NCI-H1930 (cell line): ENCODE data around the gene DIAPH1.

ENCODE experiments used
- DNase-seq, 2 experiments: peaks; one replicate each; lab custom pipeline; 2025; lab: John Stamatoyannopoulos, UW

DIAPH1 gene

GRCh38 chr5:141519605-141520565, 98.9 kb downstream of the DIAPH1 start:
- DNase-seq: no peak

GRCh38 chr5:141518618-141519015, 100.2 kb downstream of the DIAPH1 start:
- DNase-seq: no peak

- DNase-seq: no peak
These were observed 100.8 kb downstream of the DIAPH1 start for GRCh38 chr5:141517880-141518617.

- no peak for DNase-seq
These were observed 101.5 kb downstream of the DIAPH1 start for GRCh38 chr5:141517312-141517711.

- no peak for DNase-seq
These were observed 102.2 kb downstream of the DIAPH1 start for GRCh38 chr5:141516672-141517025.

- no peak for DNase-seq
These were observed 102.7 kb downstream of the DIAPH1 start for GRCh38 chr5:141515946-141516671.

- no peak for DNase-seq
These were observed 103.7 kb downstream of the DIAPH1 start for GRCh38 chr5:141515141-141515540.

GRCh38 chr5:141514330-141515133, 104.3 kb downstream of the DIAPH1 start:
- DNase-seq: no peak

- no peak for DNase-seq
These were observed 105.0 kb downstream of the DIAPH1 start for GRCh38 chr5:141513627-141514329.

- DNase-seq: no peak
These were observed 105.7 kb downstream of the DIAPH1 start for GRCh38 chr5:141512911-141513626.

GRCh38 chr5:141512390-141512910, 106.3 kb downstream of the DIAPH1 start:
- peak in 1 of 2 experiments; percentile 23 for DNase-seq

GRCh38 chr5:141511771-141512325, 107.0 kb downstream of the DIAPH1 start:
- DNase-seq: no peak

GRCh38 chr5:141510850-141511601, 107.8 kb downstream of the DIAPH1 start:
- no peak for DNase-seq

- no peak for DNase-seq
These were observed 108.6 kb downstream of the DIAPH1 start for GRCh38 chr5:141510160-141510559.

- no peak for DNase-seq
These were observed 109.8 kb downstream of the DIAPH1 start for GRCh38 chr5:141508798-141509611.

- no peak for DNase-seq
These were observed 110.4 kb downstream of the DIAPH1 start for GRCh38 chr5:141508440-141508797.

- no peak for DNase-seq
These were observed 111.3 kb downstream of the DIAPH1 start for GRCh38 chr5:141507387-141508091.
